ENCODE measurements around the gene HSD11B2.

DNA sequence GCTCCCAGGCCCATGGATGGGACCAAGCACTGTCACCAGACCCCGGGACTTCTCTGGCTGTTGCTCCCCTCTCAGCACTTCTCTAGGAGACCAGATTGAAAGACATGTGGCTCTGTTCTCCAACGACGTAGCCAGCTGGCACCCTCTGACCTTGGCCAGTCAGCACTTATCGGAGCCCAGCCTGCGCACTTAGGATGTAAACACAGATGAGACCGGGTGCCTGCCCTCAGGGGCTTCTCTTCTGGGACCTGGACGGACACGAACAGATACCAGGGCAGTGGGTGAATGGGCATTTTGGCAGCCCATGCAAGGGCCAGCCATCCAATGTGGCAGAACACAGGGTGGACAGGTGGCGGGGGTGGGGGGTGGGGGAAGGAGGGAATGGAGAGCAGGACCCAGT lies 21.3 kb upstream of the HSD11B2 start:
- TF ChIP-seq EP300 (IDR thresholded peaks at IDR 0.05) (no peak), POLR2A (IDR thresholded peaks at IDR 0.05) (no peak)
